MCF 10A (cell line): Measurements from ENCODE around the gene CXCR4. TPM values are rescaled to one million over a fixed set of nuclear protein-coding genes. Genes with fewer than 3 reads are reported as not detected.

ENCODE experiments used
- BruUV-seq: library from RNA; stranded (reverse); fragments of 400-500 nt; replicated peaks from 2 replicates; lab custom pipeline; 2021; lab: Mats Ljungman, UMichigan
- CTCF ChIA-PET: fragments of 300-600 bp; sonication (Branson Sonifier 250); formaldehyde crosslinking; extraction: SDS; loops from one replicate; lab custom pipeline; 2021; ENCODE audit warnings: antibody characterized with exemption, inconsistent platforms; lab: Yijun Ruan, JAX
- POLR2A ChIA-PET: fragments of 300-600, 350-650 bp; sonication (Branson Sonifier 250); formaldehyde crosslinking; extraction: SDS; loops from one replicate; lab custom pipeline; 2020; ENCODE audit warnings: antibody characterized with exemption, inconsistent platforms; lab: Yijun Ruan, JAX
- DNase-seq: peaks from one replicate; pipeline ENCODE4 v3.0.0-alpha.2; 2018; ENCODE audit not compliant: unreplicated experiment
- H3K27ac Mint-ChIP-seq: one replicate; pipeline ENCODE4 v1.8.0; 2022; ENCODE audit warnings: mild to moderate bottlenecking, low read depth, mixed read lengths; ENCODE audit not compliant: unreplicated experiment
- H3K27me3 Mint-ChIP-seq: one replicate; pipeline ENCODE4 v1.8.0; 2022; ENCODE audit warnings: mixed read lengths; ENCODE audit not compliant: insufficient read depth, unreplicated experiment
- H3K36me3 Mint-ChIP-seq: one replicate; pipeline ENCODE4 v1.8.0; 2022; ENCODE audit warnings: mild to moderate bottlenecking, moderate library complexity, mixed read lengths; ENCODE audit not compliant: insufficient read depth, unreplicated experiment
- H3K4me1 Mint-ChIP-seq: one replicate; pipeline ENCODE4 v1.8.0; 2022; ENCODE audit warnings: mixed read lengths; ENCODE audit not compliant: insufficient read depth, unreplicated experiment
- H3K4me3 Mint-ChIP-seq: one replicate; pipeline ENCODE4 v1.8.0; 2022; ENCODE audit warnings: mild to moderate bottlenecking, moderate library complexity, mixed read lengths; ENCODE audit not compliant: unreplicated experiment
- H3K9me3 Mint-ChIP-seq: one replicate; pipeline ENCODE4 v1.8.0; 2022; ENCODE audit warnings: mixed read lengths; ENCODE audit not compliant: unreplicated experiment
- intact Hi-C: fragments of 100-400 bp; cut with micrococcal nuclease; formaldehyde crosslinking; loops from 2 replicates; pipeline ENCODE4 v1.14.1; 2022
- total RNA-seq: library from RNA; stranded (reverse); gene quantifications from 2 replicates; pipeline ENCODE4 v1.2.3, GENCODE V29; 2022
- TF ChIP-seq, protein P1 (sequence below): fragments of 200-600 bp; IDR thresholded peaks from one replicate; pipeline ENCODE4 v1.8.0; 2022; ENCODE audit warnings: antibody characterized with exemption, mild to moderate bottlenecking; ENCODE audit not compliant: unreplicated experiment

The CXCR4 gene
- total RNA-seq, 1 experiment from 2014 or later, result 1.1 TPM

- TF ChIP-seq, protein P1, sequence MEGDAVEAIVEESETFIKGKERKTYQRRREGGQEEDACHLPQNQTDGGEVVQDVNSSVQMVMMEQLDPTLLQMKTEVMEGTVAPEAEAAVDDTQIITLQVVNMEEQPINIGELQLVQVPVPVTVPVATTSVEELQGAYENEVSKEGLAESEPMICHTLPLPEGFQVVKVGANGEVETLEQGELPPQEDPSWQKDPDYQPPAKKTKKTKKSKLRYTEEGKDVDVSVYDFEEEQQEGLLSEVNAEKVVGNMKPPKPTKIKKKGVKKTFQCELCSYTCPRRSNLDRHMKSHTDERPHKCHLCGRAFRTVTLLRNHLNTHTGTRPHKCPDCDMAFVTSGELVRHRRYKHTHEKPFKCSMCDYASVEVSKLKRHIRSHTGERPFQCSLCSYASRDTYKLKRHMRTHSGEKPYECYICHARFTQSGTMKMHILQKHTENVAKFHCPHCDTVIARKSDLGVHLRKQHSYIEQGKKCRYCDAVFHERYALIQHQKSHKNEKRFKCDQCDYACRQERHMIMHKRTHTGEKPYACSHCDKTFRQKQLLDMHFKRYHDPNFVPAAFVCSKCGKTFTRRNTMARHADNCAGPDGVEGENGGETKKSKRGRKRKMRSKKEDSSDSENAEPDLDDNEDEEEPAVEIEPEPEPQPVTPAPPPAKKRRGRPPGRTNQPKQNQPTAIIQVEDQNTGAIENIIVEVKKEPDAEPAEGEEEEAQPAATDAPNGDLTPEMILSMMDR, result no peak
- BruUV-seq, result no TSS peak
- ChIA-PET POLR2A (interaction anchor here (0.6 kb wide), 1 partner anchor 82 kb away, joined by 3 read pairs; no protein-coding TSS in a partner anchor), CTCF (interaction anchor here (0.7 to 1.2 kb wide), 5 partner anchors 49 to 224 kb away, joined by 3 to 4 read pairs (median 3); no protein-coding TSS in a partner anchor)
- peak overlapping the region; percentile 96 for H3K27ac Mint-ChIP-seq
- H3K27me3 Mint-ChIP-seq, result no peaks in the 10 kb centered on the region
- intact Hi-C loops, result no loop called here
- H3K36me3 Mint-ChIP-seq, result no peaks in the 10 kb centered on the region
- H3K4me3 Mint-ChIP-seq, result peak overlapping the region; percentile 1
- no peaks in the 10 kb centered on the region for H3K9me3 Mint-ChIP-seq
- peaks cover 53% of the 10 kb centered on the region for H3K4me1 Mint-ChIP-seq
- DNase-seq, result peak; percentile 65
Observed at GRCh38 chr2:136137982-136138381, 20.0 kb upstream of the CXCR4 start.

DNA sequence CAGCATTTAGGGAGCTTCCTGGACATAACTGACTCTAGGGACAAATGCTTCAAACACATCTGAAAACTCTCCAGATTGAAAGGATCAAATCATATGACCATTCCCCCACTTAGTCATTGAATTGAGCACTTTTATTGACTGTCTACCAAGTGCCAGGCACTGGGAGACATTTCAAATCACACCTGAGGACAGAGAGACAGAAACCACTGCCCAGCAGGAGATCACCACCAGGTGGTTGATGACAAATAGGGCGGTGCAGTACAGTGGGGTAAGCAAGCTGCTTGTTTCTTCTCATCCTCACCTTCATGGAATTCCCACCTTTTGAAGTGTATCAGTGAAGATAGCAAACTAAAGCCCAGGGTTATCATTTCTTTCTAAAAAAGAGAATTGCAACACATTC is 19.0 kb upstream of the CXCR4 start:
- intact Hi-C loops, result no loop called here
- TF ChIP-seq, protein P1, result no peak
- no peaks in the 10 kb centered on the region for H3K27me3 Mint-ChIP-seq
- BruUV-seq, result TSS peak; percentile 24
- no peaks in the 10 kb centered on the region for H3K9me3 Mint-ChIP-seq
- DNase-seq, result peak; percentile 72
- peaks cover 48% of the 10 kb centered on the region for H3K4me1 Mint-ChIP-seq
- H3K36me3 Mint-ChIP-seq, result no peaks in the 10 kb centered on the region
- ChIA-PET CTCF (interaction anchor here (0.6 to 1.5 kb wide), 9 partner anchors 9 to 212 kb away, joined by 3 to 5 read pairs (median 3); no protein-coding TSS in a partner anchor), POLR2A (interaction anchor here (0.5 to 1.8 kb wide), 7 partner anchors 25 to 571 kb away, joined by 3 to 19 read pairs (median 4); partner anchors contain the start of gene DARS1)
- peak overlapping the region; percentile 96 for H3K27ac Mint-ChIP-seq
- H3K4me3 Mint-ChIP-seq, result peak overlapping the region; percentile 1

DNA sequence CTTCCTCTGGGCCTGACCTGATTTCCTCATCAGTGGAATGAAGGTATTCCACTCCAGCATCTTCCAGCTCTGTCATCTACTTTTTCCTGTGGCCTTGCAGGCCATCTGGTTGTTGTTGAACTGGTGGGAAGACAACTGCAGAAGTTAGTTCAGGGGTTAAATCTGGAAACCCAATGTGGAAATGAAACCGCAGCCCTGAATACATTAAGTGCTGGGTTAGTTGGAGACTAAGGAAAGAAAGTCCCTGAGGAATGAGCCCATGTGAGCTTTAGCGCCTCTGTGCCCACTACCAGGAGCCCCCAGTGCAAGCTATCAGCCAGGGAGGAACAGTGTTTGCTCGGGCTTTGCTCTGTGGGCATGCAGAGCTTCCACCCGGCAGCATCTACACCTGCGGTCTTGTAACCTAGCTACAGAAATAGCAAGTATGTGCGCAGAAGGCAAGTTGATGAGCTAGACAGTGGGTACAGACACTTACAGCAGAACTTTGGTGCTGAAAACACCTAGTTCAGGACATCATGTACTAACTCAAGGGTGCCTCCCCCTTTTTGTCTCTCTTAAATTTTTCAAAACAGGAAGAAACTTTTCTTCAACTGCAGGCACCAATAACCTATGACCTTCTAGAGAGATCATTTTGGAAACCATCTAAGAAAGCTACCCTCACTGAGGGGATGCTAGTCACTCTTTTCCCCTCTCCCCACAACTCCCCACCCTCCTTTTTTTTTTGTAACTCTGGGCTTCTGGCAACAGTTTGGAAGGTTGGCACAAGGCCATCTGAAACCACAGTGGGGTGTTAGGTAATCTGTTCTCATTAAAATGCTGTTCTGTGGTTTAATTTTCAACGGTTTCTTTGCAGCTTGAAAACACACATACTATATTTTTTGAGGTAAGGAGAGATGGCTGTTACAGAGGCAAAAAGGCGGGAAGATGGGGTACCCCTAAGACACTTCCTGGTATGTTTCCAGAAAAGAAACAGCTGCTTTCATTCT is 18.3 kb upstream of the CXCR4 start:
- Mint-ChIP-seq H3K9me3 (no peaks in the 10 kb centered on the region), H3K36me3 (no peaks in the 10 kb centered on the region), H3K27ac (peak overlapping the region; percentile 96), H3K27me3 (no peaks in the 10 kb centered on the region), H3K4me1 (peaks cover 41% of the 10 kb centered on the region), H3K4me3 (peak overlapping the region; percentile 1)
- intact Hi-C loops, result no loop called here
- ChIA-PET CTCF (interaction anchor here (0.6 to 1.5 kb wide), 13 partner anchors 9 to 243 kb away, joined by 3 to 5 read pairs (median 3); no protein-coding TSS in a partner anchor), POLR2A (interaction anchor here (0.5 to 1.8 kb wide), 7 partner anchors 24 to 570 kb away, joined by 3 to 19 read pairs (median 4); partner anchors contain the start of gene DARS1)
- BruUV-seq, result no TSS peak
- TF ChIP-seq, protein P1, result no peak
- DNase-seq, result peak; percentile 77

- Mint-ChIP-seq H3K27me3 (no peaks in the 10 kb centered on the region), H3K36me3 (no peaks in the 10 kb centered on the region), H3K4me3 (no peak overlapping the region), H3K27ac (peak overlapping the region; percentile 96), H3K4me1 (peaks cover 47% of the 10 kb centered on the region), H3K9me3 (no peaks in the 10 kb centered on the region)
- ChIA-PET POLR2A (no interaction called here), CTCF (interaction anchor here (0.6 to 1.3 kb wide), 7 partner anchors 53 to 244 kb away, joined by 3 to 5 read pairs (median 3); no protein-coding TSS in a partner anchor)
- intact Hi-C loops, result no loop called here
- no TSS peak for BruUV-seq
- DNase-seq, result no peak
- TF ChIP-seq, protein P1, result no peak
Observed at GRCh38 chr2:136135462-136135861, 17.5 kb upstream of the CXCR4 start.
